Lung (tissue), 12 donors: ENCODE results near the gene EMP3. TPM values are rescaled to one million over a fixed set of nuclear protein-coding genes. Genes with fewer than 3 reads are reported as not detected.
A peak's percentile ranks its signal among the peaks of the same experiment; 100 is the strongest.
"Not testable (repeated sequence)": the region's sequence is repeated elsewhere in the genome, so short reads cannot be mapped to it uniquely, and the experiment has no call there.

Source experiments
- ATAC-seq: fragments of 200-7000 bp; cut with Tn5 transposase; one replicate; pipeline ENCODE4 v1.9.1; 2020; ENCODE audit warnings: moderate number of reproducible peaks; ENCODE audit not compliant: insufficient read depth, low FRiP score
- DNase-seq, 3 donors: peaks; one replicate each; pipeline ENCODE4 v3.0.0-alpha.2; 2013 to 2017
- H3K27ac ChIP-seq, 2 donors: one replicate each; pipeline ENCODE4 v1.5.1; 2013; ENCODE audit warnings: mild to moderate bottlenecking in 2 of 2, moderate library complexity in 2 of 2, control low read depth in 1 of 2, inconsistent platforms in 1 of 2, low read depth in 1 of 2, low read length in 1 of 2
- H3K27me3 ChIP-seq, 3 donors: one replicate each; pipeline ENCODE4 v1.5.1; 2013; ENCODE audit warnings: low read length in 2 of 3; ENCODE audit not compliant: control insufficient read depth in 3 of 3, insufficient read depth in 3 of 3
- H3K36me3 ChIP-seq, 4 donors: one replicate each; pipeline ENCODE4 v1.5.1; 2013; ENCODE audit warnings: low read length in 4 of 4, mild to moderate bottlenecking in 1 of 4, moderate library complexity in 1 of 4; ENCODE audit not compliant: control insufficient read depth in 4 of 4, insufficient read depth in 4 of 4
- H3K4me1 ChIP-seq, 5 donors: one replicate each; pipeline ENCODE4 v1.5.1; 2013; ENCODE audit warnings: low read length in 5 of 5, mild to moderate bottlenecking in 2 of 5, moderate library complexity in 1 of 5; ENCODE audit not compliant: control insufficient read depth in 5 of 5, insufficient read depth in 5 of 5
- H3K4me3 ChIP-seq: one replicate; pipeline ENCODE4 v1.5.1; 2013; ENCODE audit warnings: mild to moderate bottlenecking, control low read depth, moderate library complexity
- H3K9ac ChIP-seq, 2 donors: one replicate each; pipeline ENCODE4 v1.5.1; 2013; ENCODE audit warnings: low read length in 2 of 2, control low read depth in 1 of 2; ENCODE audit not compliant: insufficient read depth in 1 of 2
- H3K9me3 ChIP-seq, 4 donors: one replicate each; pipeline ENCODE4 v1.5.1; 2013; ENCODE audit warnings: low read length in 3 of 4, mild to moderate bottlenecking in 1 of 4, moderate library complexity in 1 of 4; ENCODE audit not compliant: control insufficient read depth in 4 of 4, insufficient read depth in 3 of 4
- WGBS, 2 donors: extraction: QIAGEN DNeasy Blood & Tissue Kit; methylation state at CpG; one replicate each; pipeline ENCODE4 v1.1.7; 2013; 5-methylcytosine and 5-hydroxymethylcytosine counted together
- polyA plus RNA-seq, 2 donors: library from polyadenylated mRNA; stranded (reverse); fragments of 200-250 nt; gene quantifications; one replicate each; pipeline ENCODE4 v1.2.1, GENCODE V29; 2013
- total RNA-seq, 2 donors: library from RNA; depleted of rRNA in 1 of 2; stranded (reverse); fragments of >200 nt in 1 of 2; gene quantifications; one replicate each; pipeline ENCODE4 v1.2.1, GENCODE V29; 2014 to 2021
- TF ChIP-seq, protein P1 (sequence below): IDR thresholded peaks from 2 replicates; pipeline ENCODE4 v1.5.1; 2012; ENCODE audit warnings: mild to moderate bottlenecking; ENCODE audit errors: control extremely low read depth, extremely low read depth
- donor health status: control.
- donor health status: control.
- donor health status: Bipolar disorder and iron deficiency.
- donor health status: healthy.
- donor health status: DM: yes; HTN: yes; CAD: no.

Gene EMP3
- total and polyA plus RNA-seq, 4 donors, result 36.9 to 276 (median 223) TPM

DNA sequence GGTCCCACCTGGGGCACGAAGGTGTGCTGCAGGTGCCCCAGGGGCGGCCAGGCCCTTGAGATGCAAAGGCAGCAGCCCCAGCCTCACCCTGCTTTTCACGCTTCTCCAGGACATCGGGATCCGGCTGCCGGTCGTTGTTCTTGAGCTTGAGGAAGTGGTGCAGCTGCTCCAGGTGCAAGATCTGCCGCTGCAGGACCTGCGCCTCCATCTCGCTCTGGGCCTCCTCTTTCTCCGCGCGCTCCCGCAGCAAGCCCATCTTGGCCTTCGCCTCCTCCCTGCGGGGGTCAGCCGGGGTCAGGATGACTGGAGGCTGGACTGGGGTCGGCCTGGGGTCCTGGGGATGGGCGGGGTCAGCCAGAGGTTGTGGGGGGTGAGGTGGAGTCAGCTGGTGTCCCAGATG lies 21.5 kb upstream of the EMP3 start:
- Histone ChIP-seq H3K27me3 (no peaks in the 10 kb centered on the region), H3K4me3 (no peak overlapping the region), H3K27ac (no peak overlapping the region), H3K4me1 (peaks cover 0 to 4% (median 0%) of the 10 kb centered on the region in 5 donors), H3K9ac (no peak overlapping the region), H3K36me3 (no peaks in the 10 kb centered on the region), H3K9me3 (no peaks in the 10 kb centered on the region)
- TF ChIP-seq, protein P1, sequence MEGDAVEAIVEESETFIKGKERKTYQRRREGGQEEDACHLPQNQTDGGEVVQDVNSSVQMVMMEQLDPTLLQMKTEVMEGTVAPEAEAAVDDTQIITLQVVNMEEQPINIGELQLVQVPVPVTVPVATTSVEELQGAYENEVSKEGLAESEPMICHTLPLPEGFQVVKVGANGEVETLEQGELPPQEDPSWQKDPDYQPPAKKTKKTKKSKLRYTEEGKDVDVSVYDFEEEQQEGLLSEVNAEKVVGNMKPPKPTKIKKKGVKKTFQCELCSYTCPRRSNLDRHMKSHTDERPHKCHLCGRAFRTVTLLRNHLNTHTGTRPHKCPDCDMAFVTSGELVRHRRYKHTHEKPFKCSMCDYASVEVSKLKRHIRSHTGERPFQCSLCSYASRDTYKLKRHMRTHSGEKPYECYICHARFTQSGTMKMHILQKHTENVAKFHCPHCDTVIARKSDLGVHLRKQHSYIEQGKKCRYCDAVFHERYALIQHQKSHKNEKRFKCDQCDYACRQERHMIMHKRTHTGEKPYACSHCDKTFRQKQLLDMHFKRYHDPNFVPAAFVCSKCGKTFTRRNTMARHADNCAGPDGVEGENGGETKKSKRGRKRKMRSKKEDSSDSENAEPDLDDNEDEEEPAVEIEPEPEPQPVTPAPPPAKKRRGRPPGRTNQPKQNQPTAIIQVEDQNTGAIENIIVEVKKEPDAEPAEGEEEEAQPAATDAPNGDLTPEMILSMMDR, result no peak
- WGBS, 2 donors, result 88 to 90% methylated on average over 19 of the region's 19 CpGs
- no peak for ATAC-seq
- DNase-seq, result no peak

DNA sequence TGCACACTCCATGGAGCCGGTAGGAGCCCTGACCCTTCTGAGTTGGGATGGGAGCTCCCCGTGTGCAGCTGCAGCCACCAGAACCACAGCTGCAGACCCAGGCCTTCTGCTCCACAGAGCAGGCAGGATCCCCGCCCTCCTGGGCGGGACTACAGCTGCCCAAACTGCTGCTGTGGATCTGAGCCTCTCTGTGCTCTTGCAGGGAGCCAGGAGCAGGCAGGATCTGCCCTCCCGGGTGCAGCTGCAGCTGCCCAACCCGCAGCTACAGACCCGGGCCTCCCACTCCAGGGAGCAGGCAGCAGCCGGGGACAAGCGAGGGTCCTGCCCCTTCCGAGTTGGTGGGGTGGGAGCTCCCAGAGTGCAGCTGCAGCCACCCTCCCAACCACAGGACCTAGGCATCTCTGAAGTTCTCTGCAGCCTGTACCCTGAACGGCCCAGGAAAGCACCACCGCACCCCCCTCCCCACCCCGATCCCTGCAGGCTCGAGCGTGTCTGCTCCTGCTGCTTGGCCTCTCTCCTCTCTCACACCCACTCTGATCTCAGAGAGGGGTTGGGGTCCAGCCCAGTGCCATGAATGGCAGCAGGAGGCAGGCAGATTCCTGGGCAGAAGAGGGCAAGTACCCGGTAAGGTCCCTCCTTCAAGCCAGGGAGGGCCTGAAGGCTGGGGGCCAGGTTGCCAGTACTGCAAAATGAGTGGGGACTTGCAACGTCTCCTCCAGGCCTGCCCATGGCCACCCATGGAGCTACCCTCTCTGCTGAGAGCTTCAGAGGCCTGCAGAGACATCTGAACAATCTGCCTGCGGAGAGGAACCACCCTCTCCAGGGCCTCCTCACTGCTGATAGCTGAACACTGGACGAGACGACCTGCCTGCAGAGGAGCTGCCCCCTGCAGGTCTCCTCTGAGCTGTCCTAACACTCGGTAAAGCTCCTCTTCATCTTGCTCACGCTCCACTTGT lies 16.4 kb upstream of the EMP3 start:
- WGBS, 2 donors, result 75 to 76% methylated on average over 22 of the region's 22 CpGs
- H3K9ac ChIP-seq, result no peak overlapping the region
- H3K4me1 ChIP-seq, result peaks cover 0 to 22% (median 2%) of the 10 kb centered on the region in 5 donors
- H3K27me3 ChIP-seq, result no peaks in the 10 kb centered on the region
- TF ChIP-seq, protein P1, result no peak
- H3K4me3 ChIP-seq, result no peak overlapping the region
- DNase-seq (peak; percentile 37 to 52 (median 39)), ATAC-seq (no peak)
- H3K9me3 ChIP-seq, result no peaks in the 10 kb centered on the region
- H3K27ac ChIP-seq, result no peak overlapping the region
- no peaks in the 10 kb centered on the region for H3K36me3 ChIP-seq

DNA sequence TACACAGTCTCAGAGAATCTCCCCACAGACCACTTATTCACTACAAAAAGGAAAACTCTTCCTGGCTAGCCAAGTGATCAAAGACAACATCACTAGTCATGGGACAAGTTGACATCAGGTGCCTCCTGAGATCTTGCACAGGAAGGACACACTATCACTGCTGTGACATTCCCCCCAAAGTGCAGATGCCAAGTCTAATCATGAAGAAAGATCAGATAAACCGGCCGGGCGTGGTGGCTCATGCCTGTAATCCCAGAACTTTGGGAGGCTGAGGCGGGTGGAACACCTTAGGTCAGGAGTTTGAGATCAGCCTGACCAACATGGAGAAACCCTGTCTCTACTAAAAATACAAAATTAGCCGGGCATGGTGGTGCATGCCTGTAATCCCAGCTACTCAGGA lies 15.6 kb upstream of the EMP3 start:
- WGBS, 2 donors, result 65 to 81% methylated on average over 5 of the region's 5 CpGs
- H3K4me3 ChIP-seq, ATAC-seq, H3K27me3 ChIP-seq, H3K27ac ChIP-seq, H3K9me3 ChIP-seq, DNase-seq, H3K36me3 ChIP-seq, H3K9ac ChIP-seq: not testable (repeated sequence)
- H3K4me1 ChIP-seq, result peaks cover 0 to 22% (median 2%) of the 10 kb centered on the region in 5 donors

DNA sequence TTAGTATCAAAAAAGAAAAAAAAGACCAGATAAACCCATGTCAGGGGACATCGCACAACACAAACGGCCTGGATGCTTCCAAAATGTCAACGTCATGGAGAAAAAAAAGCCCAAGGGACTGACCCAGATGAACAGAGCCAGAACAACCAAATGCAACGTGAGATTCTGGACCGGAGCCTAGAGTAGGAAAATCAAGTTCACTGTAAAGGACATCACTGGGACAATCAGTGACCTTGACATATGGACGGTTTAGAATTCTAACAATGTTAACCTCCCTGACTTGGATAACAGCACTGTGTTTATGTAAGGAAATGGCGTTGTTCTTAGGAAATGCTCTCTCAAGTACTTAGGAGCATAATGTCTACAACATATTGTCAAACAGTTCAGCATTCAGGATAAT lies 15.1 kb upstream of the EMP3 start:
- peak; percentile 29 to 87 (median 79) for DNase-seq
- no peak overlapping the region for H3K4me3 ChIP-seq
- ATAC-seq, result no peak

More for the DNA sequence above, 15.1 kb upstream of the EMP3 start:
- Histone ChIP-seq H3K9ac (no peak overlapping the region), H3K9me3 (no peaks in the 10 kb centered on the region), H3K27ac (no peak overlapping the region), H3K27me3 (no peaks in the 10 kb centered on the region), H3K36me3 (no peaks in the 10 kb centered on the region), H3K4me1 (peaks cover 0 to 22% (median 2%) of the 10 kb centered on the region in 5 donors)
- TF ChIP-seq, protein P1, result no peak
- WGBS, 2 donors, result 54 to 65% methylated on average over 7 of the region's 7 CpGs
